HEK293 (cell line): ENCODE measurements around the gene TTC33.
A peak's percentile ranks its signal among the peaks of the same experiment; 100 is the strongest.

Experiments
- CTCF ChIA-PET: fragments of 350-600 bp; formaldehyde crosslinking; extraction: SDS; loops from one replicate; lab custom pipeline; 2021; ENCODE audit warnings: antibody characterized with exemption; lab: Yijun Ruan, JAX
- POLR2A ChIA-PET: fragments of 300-600 bp; formaldehyde crosslinking; extraction: SDS; loops from one replicate; lab custom pipeline; 2020; ENCODE audit warnings: antibody characterized with exemption, inconsistent platforms; lab: Yijun Ruan, JAX
- H3K27ac ChIP-seq: fragments of 200-500 bp; sonication (Bioruptor generic); 2 replicates; pipeline ENCODE4 v1.5.1; 2014; ENCODE audit warnings: low read depth, low read length, control low read depth, inconsistent platforms; ENCODE audit errors: extremely low read depth
- H3K36me3 ChIP-seq, 2 experiments: fragments of 200-500 bp in 1 of 2; sonication (Bioruptor generic) in 1 of 2; 1 replicate in 1 of 2; 2 replicates in 1 of 2; pipeline ENCODE4 v1.5.1; 2014 to 2017; ENCODE audit warnings: inconsistent platforms in 2 of 2, low read length in 2 of 2; ENCODE audit not compliant: control insufficient read depth in 2 of 2, insufficient read depth in 1 of 2
- H3K4me1 ChIP-seq: fragments of 200-500 bp; sonication (Bioruptor generic); 2 replicates; pipeline ENCODE4 v1.5.1; 2014; ENCODE audit warnings: mild to moderate bottlenecking, low read length, inconsistent platforms; ENCODE audit not compliant: control insufficient read depth, insufficient read depth
- H3K4me3 ChIP-seq: 2 replicates; pipeline ENCODE4 v1.5.1; 2011; ENCODE audit warnings: low read depth, mild to moderate bottlenecking, control low read depth, low read length, moderate library complexity
- H3K9me3 ChIP-seq: fragments of 200-500 bp; sonication (Bioruptor generic); 2 replicates; pipeline ENCODE4 v1.5.1; 2014; ENCODE audit warnings: low read depth, low read length, inconsistent platforms; ENCODE audit not compliant: control insufficient read depth, insufficient read depth
- MEIS1 ChIP-seq: sonication (generic); formaldehyde crosslinking; IDR thresholded peaks from 2 replicates; pipeline ENCODE4 v1.8.1; 2022; ENCODE audit warnings: missing genetic modification reagents, mild to moderate bottlenecking, borderline replicate concordance
- OSR2 ChIP-seq: fragments of 450-650 bp; formaldehyde crosslinking; IDR thresholded peaks from 2 replicates; pipeline ENCODE4 v1.5.1; 2016; ENCODE audit warnings: missing biosample characterization, missing genetic modification characterization
- RBAK ChIP-seq: fragments of 450-650 bp; formaldehyde crosslinking; IDR thresholded peaks from 2 replicates; pipeline ENCODE4 v1.5.1; 2016; ENCODE audit warnings: missing biosample characterization, missing genetic modification characterization
- ZNF148 ChIP-seq: fragments of 450-650 bp; formaldehyde crosslinking; IDR thresholded peaks from 2 replicates; pipeline ENCODE4 v1.5.0; 2017; ENCODE audit warnings: missing biosample characterization, missing genetic modification characterization, borderline replicate concordance
- ZNF18 ChIP-seq: fragments of 450-650 bp; formaldehyde crosslinking; IDR thresholded peaks from 2 replicates; pipeline ENCODE4 v1.5.1; 2016; ENCODE audit warnings: missing biosample characterization, missing genetic modification characterization
- ZNF239 ChIP-seq: fragments of 450-650 bp; formaldehyde crosslinking; IDR thresholded peaks from 2 replicates; pipeline ENCODE4 v1.5.1; 2016; ENCODE audit warnings: missing biosample characterization, missing genetic modification characterization
- ZNF248 ChIP-seq: fragments of 450-650 bp; formaldehyde crosslinking; IDR thresholded peaks from 2 replicates; pipeline ENCODE4 v1.5.1; 2017; ENCODE audit warnings: missing biosample characterization, missing genetic modification characterization
- ZNF521 ChIP-seq: fragments of 450-650 bp; formaldehyde crosslinking; IDR thresholded peaks from 2 replicates; pipeline ENCODE4 v1.5.1; 2017; ENCODE audit warnings: missing biosample characterization, mild to moderate bottlenecking, missing genetic modification characterization
- ZNF560 ChIP-seq: fragments of 450-650 bp; formaldehyde crosslinking; IDR thresholded peaks from 2 replicates; pipeline ENCODE4 v1.5.1; 2017; ENCODE audit warnings: missing biosample characterization, missing genetic modification characterization, borderline replicate concordance
- ZNF626 ChIP-seq: fragments of 450-650 bp; sonication (Bioruptor Pico); formaldehyde crosslinking; IDR thresholded peaks from 2 replicates; pipeline ENCODE4 v1.5.1; 2018; ENCODE audit warnings: missing biosample characterization, missing genetic modification characterization, inconsistent platforms
- ZNF670 ChIP-seq: fragments of 450-650 bp; formaldehyde crosslinking; IDR thresholded peaks from 2 replicates; pipeline ENCODE4 v1.5.1; 2016; ENCODE audit warnings: missing biosample characterization, missing genetic modification characterization, low read depth
- ZNF843 ChIP-seq: fragments of 450-650 bp; formaldehyde crosslinking; IDR thresholded peaks from 2 replicates; pipeline ENCODE4 v1.5.1; 2016; ENCODE audit warnings: missing biosample characterization, missing genetic modification characterization
- TF ChIP-seq, protein P1 (sequence below): fragments of 450-650 bp; formaldehyde crosslinking; optimal IDR thresholded peaks from 2 replicates; pipeline ENCODE3; 2016; ENCODE audit warnings: missing biosample characterization, mild to moderate bottlenecking, missing genetic modification characterization
- TF ChIP-seq, protein P2 (sequence below): fragments of 450-650 bp; formaldehyde crosslinking; IDR thresholded peaks from 2 replicates; pipeline ENCODE4 v1.5.1; 2016; ENCODE audit warnings: missing biosample characterization, missing genetic modification characterization

Gene TTC33

DNA sequence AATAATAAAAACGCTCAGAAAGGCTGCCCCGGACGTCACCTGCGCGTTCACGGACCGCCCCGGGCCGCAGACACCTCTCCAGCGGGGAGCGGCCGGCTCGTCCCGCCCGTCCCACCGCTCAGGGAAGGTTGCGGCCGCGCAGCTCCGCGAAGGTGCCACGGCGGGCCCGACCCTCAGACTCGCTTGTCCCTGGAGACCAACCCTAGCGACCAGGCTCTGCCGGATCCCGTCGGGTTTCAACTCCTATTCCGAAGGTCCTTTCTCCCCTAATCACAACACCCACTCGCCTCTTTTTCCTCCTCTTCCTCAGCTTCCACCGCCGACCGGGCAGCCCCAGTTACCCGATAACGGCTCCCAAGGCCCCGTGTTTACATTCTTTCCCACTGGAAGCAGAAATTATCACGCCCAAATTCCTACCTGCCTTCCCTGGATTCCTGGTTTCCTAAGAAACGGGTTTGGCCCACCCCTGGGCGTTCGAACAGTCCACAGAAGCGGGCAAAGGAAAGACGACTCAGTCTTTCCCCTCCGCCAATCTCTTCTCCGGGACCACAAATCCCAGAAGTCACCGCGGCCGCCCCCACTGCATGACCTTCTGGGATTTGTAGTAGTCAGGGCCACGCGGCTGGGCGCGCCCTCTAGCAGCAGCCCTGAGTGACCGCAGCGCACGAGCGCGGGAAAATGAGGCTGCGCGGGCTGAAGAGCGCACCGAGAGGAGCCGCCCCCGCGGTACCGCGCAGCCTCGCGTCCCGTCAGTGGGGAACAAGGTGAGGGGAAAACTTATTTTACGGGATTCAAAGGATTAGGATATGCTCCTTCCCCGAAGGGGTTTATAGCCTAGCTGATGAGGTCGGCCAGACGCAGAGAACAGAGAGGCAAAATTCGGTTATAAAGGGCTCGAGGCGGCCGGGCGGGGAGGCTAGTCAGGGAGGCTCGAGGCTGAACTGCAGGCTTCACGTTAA is at the start of gene TTC33 (continued):
- TF ChIP-seq ZNF248 (tag by site-specific recombination) (no peak), ZNF560 (no peak), ZNF843 (tag by site-specific recombination) (peak; percentile 49; the same call in 1 of the 2 replicates), ZNF521 (no peak), ZNF626 (tag by site-specific recombination) (no peak)
- TF ChIP-seq, protein P1, sequence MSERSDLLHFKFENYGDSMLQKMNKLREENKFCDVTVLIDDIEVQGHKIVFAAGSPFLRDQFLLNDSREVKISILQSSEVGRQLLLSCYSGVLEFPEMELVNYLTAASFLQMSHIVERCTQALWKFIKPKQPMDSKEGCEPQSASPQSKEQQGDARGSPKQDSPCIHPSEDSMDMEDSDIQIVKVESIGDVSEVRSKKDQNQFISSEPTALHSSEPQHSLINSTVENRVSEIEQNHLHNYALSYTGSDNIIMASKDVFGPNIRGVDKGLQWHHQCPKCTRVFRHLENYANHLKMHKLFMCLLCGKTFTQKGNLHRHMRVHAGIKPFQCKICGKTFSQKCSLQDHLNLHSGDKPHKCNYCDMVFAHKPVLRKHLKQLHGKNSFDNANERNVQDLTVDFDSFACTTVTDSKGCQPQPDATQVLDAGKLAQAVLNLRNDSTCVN (tag by site-specific recombination): peak; percentile 98

- peaks cover 15% of the 10 kb centered on the region for H3K4me1 ChIP-seq
- no peak for TF ChIP-seq ZNF670
- TF ChIP-seq, protein P2, sequence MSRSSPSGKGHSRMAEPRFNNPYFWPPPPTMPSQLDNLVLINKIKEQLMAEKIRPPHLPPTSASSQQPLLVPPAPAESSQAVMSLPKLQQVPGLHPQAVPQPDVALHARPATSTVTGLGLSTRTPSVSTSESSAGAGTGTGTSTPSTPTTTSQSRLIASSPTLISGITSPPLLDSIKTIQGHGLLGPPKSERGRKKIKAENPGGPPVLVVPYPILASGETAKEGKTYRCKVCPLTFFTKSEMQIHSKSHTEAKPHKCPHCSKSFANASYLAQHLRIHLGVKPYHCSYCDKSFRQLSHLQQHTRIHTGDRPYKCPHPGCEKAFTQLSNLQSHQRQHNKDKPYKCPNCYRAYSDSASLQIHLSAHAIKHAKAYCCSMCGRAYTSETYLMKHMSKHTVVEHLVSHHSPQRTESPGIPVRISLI: peak; percentile 86
- TF ChIP-seq RBAK (tag by site-specific recombination): no peak
- 0 out of 2 replicates have a peak, but pooled peaks have one; percentile 24 for TF ChIP-seq OSR2 (tag by site-specific recombination)
- TF ChIP-seq MEIS1 (CRISPR knock-in tag): no peak
- ChIA-PET POLR2A (interaction anchor here (1.1 kb wide), 1 partner anchor 24 kb away, joined by 4 read pairs; no protein-coding TSS in a partner anchor), CTCF (interaction anchor here (0.7 kb wide), 1 partner anchor 292 kb away, joined by 3 read pairs; no protein-coding TSS in a partner anchor)
- no peak overlapping the region for H3K27ac ChIP-seq
- H3K9me3 ChIP-seq: no peaks in the 10 kb centered on the region
- no peaks in the 10 kb centered on the region for H3K36me3 ChIP-seq
- H3K4me3 ChIP-seq: no peak overlapping the region
Measured at GRCh38 chr5:40801771-40802562, 46.2 kb upstream of the TTC33 start.

DNA sequence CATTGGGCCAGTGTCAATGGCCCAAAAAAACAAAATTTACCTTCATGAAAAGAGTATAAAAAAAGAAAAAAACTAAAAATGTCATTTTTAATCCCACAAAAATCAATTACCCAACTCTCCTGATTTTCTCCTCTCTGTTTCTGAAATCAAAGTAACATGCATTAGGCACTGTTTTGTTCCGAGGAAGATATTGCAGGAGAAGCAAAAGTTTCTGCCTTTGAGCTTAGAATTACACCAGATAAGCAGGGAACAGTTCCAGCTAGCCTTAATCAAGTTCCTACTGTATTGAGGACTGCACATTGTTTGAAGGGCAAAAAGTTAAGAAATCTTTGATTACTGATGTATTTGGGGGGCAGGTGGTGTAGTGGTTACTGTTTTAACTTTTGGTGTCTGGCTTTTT is 43.5 kb upstream of the TTC33 start:
- no peaks in the 10 kb centered on the region; a peak in 1 of 3 replicates for H3K36me3 ChIP-seq
- H3K27ac ChIP-seq: no peak overlapping the region
- CTCF ChIA-PET: interaction anchor here (0.6 to 2.0 kb wide), 7 partner anchors 12 to 1085 kb away, joined by 3 to 5 read pairs (median 4); partner anchors contain the start of gene RPL37
- peak overlapping the region; percentile 81 for H3K4me3 ChIP-seq
- TF ChIP-seq ZNF148 (no peak), ZNF239 (tag by site-specific recombination) (no peak), ZNF18 (tag by site-specific recombination) (no peak)
- TF ChIP-seq, all 188 proteins: peak for 0
- POLR2A ChIA-PET: interaction anchor here (0.6 to 1.1 kb wide), 7 partner anchors 8 to 126 kb away, joined by 4 to 8 read pairs (median 5); no protein-coding TSS in a partner anchor
- Histone ChIP-seq H3K4me1 (peaks cover 23% of the 10 kb centered on the region), H3K9me3 (no peaks in the 10 kb centered on the region)
